GM21447 (cell line): ENCODE measurements around the gene ADK.
"Not testable (repeated sequence)": the region's sequence is repeated elsewhere in the genome, so short reads cannot be mapped to it uniquely, and the experiment has no call there.

Experiments
- ATAC-seq: cut with Tn5 transposase; IDR thresholded peaks from one replicate; pipeline ENCODE4 v1.9.1; 2021; ENCODE audit not compliant: unreplicated experiment

ADK gene

GRCh38 chr10:74179111-74179710 lies 28.2 kb downstream of the ADK start:
- no peak for ATAC-seq

- no peak for ATAC-seq
These were observed 35.7 kb downstream of the ADK start for GRCh38 chr10:74186678-74187077.

GRCh38 chr10:74187237-74187636 lies 36.2 kb downstream of the ADK start:
- no peak for ATAC-seq

- not testable (repeated sequence) for ATAC-seq
These were observed 37.6 kb downstream of the ADK start for GRCh38 chr10:74188617-74189016.

GRCh38 chr10:74189999-74190421 lies 39.0 kb downstream of the ADK start:
- peak; percentile 85 for ATAC-seq

GRCh38 chr10:74190494-74190893 lies 39.5 kb downstream of the ADK start:
- ATAC-seq = no peak

GRCh38 chr10:74194545-74194944 lies 43.5 kb downstream of the ADK start:
- ATAC-seq = no peak

- no peak for ATAC-seq
These were observed 44.0 kb downstream of the ADK start for GRCh38 chr10:74194999-74195398.

- no peak for ATAC-seq
These were observed 48.3 kb downstream of the ADK start for GRCh38 chr10:74199315-74199714.

GRCh38 chr10:74202356-74202755 lies 51.3 kb downstream of the ADK start:
- no peak for ATAC-seq

- ATAC-seq = no peak
These were observed 55.7 kb downstream of the ADK start for GRCh38 chr10:74206746-74207145.

GRCh38 chr10:74207691-74208480 lies 56.9 kb downstream of the ADK start:
- no peak for ATAC-seq

GRCh38 chr10:74208997-74209396 lies 58.0 kb downstream of the ADK start:
- no peak for ATAC-seq

GRCh38 chr10:74213019-74213418 lies 62.0 kb downstream of the ADK start:
- ATAC-seq = no peak

- ATAC-seq = no peak
These were observed 62.6 kb downstream of the ADK start for GRCh38 chr10:74213571-74214162.

GRCh38 chr10:74217110-74217509 lies 66.1 kb downstream of the ADK start:
- not testable (repeated sequence) for ATAC-seq

GRCh38 chr10:74222467-74222866 lies 71.4 kb downstream of the ADK start:
- ATAC-seq = not testable (repeated sequence)

- no peak for ATAC-seq
These were observed 72.9 kb downstream of the ADK start for GRCh38 chr10:74223755-74224529.

- no peak for ATAC-seq
These were observed 76.8 kb downstream of the ADK start for GRCh38 chr10:74227697-74228424.

- ATAC-seq = no peak
These were observed 80.4 kb downstream of the ADK start for GRCh38 chr10:74231375-74231774.

GRCh38 chr10:74233281-74233680 lies 82.3 kb downstream of the ADK start:
- ATAC-seq = no peak
